SJCRH30 (cell line): ENCODE results near the gene MRPS16. TPM values are rescaled to one million over a fixed set of nuclear protein-coding genes. Genes with fewer than 3 reads are reported as not detected.

Source experiments
- DNase-seq, 2 experiments: peaks; one replicate each; pipeline ENCODE4 v3.0.0-alpha.2; 2015 to 2020
- H3K27ac ChIP-seq: fragments of 250-450 bp; sonication (Bioruptor Pico); 2 replicates; pipeline ENCODE4 v1.5.1; 2020; ENCODE audit warnings: mild to moderate bottlenecking, moderate library complexity
- H3K27me3 ChIP-seq: fragments of 250-450 bp; sonication (Bioruptor Pico); 2 replicates; pipeline ENCODE4 v1.5.1; 2020; ENCODE audit warnings: mild to moderate bottlenecking, moderate library complexity
- H3K36me3 ChIP-seq: fragments of 250-450 bp; sonication (Bioruptor Pico); 2 replicates; pipeline ENCODE4 v1.5.1; 2020; ENCODE audit warnings: mild to moderate bottlenecking, moderate library complexity
- H3K4me1 ChIP-seq: fragments of 250-450 bp; sonication (Bioruptor Pico); 2 replicates; pipeline ENCODE4 v1.5.1; 2020; ENCODE audit warnings: mild to moderate bottlenecking, moderate library complexity
- H3K4me3 ChIP-seq: fragments of 250-450 bp; sonication (Bioruptor Pico); 2 replicates; pipeline ENCODE4 v1.5.1; 2020; ENCODE audit warnings: mild to moderate bottlenecking, moderate library complexity
- H3K9me3 ChIP-seq: fragments of 250-450 bp; sonication (Bioruptor Pico); replicated peaks from 2 replicates; pipeline ENCODE4 v1.5.1; 2020; ENCODE audit warnings: mild to moderate bottlenecking, moderate library complexity
- total RNA-seq: library from RNA; depleted of rRNA; stranded (reverse); fragments of >200 nt; shearing (Covaris generic); gene quantifications from 2 replicates; pipeline ENCODE4 v1.2.3, GENCODE V29; 2014

Gene MRPS16
- total RNA-seq, 1 experiment from 2014 or later = 93.4 TPM

- no peak overlapping the region for H3K4me3 ChIP-seq
- no peak for DNase-seq
- no peaks in the 10 kb centered on the region for H3K4me1 ChIP-seq
- H3K27ac ChIP-seq = no peak overlapping the region
- no peaks in the 10 kb centered on the region; the same call in 1 of the 2 replicates for H3K9me3 ChIP-seq
- H3K36me3 ChIP-seq = no peaks in the 10 kb centered on the region; the same call in 1 of the 2 replicates
- no peaks in the 10 kb centered on the region for H3K27me3 ChIP-seq
Measured at GRCh38 chr10:73225518-73225917, 26.9 kb downstream of the MRPS16 start.

GRCh38 chr10:73220989-73221388 lies 31.5 kb downstream of the MRPS16 start:
- Histone ChIP-seq H3K36me3 (no peaks in the 10 kb centered on the region), H3K27ac (no peak overlapping the region), H3K27me3 (no peaks in the 10 kb centered on the region), H3K9me3 (peaks cover 2% of the 10 kb centered on the region; the same call in 1 of the 2 replicates), H3K4me1 (no peaks in the 10 kb centered on the region), H3K4me3 (no peak overlapping the region)
- no peak for DNase-seq

- Histone ChIP-seq H3K9me3 (0 out of 2 replicates have a peak, but pooled peaks cover 3% of the 10 kb centered on the region), H3K4me1 (no peaks in the 10 kb centered on the region), H3K27me3 (no peaks in the 10 kb centered on the region), H3K4me3 (no peak overlapping the region), H3K27ac (no peak overlapping the region), H3K36me3 (no peaks in the 10 kb centered on the region)
- DNase-seq = no peak
Measured at GRCh38 chr10:73219384-73219783, 33.1 kb downstream of the MRPS16 start.

GRCh38 chr10:73218431-73219191 lies 33.8 kb downstream of the MRPS16 start:
- no peak overlapping the region for H3K4me3 ChIP-seq
- no peaks in the 10 kb centered on the region for H3K4me1 ChIP-seq
- 0 out of 2 replicates have a peak, but pooled peaks cover 3% of the 10 kb centered on the region for H3K9me3 ChIP-seq
- no peak overlapping the region for H3K27ac ChIP-seq
- H3K36me3 ChIP-seq = no peaks in the 10 kb centered on the region
- peak in 1 of 2 experiments; percentile 51 for DNase-seq
- no peaks in the 10 kb centered on the region for H3K27me3 ChIP-seq

GRCh38 chr10:73217628-73218027 lies 34.8 kb downstream of the MRPS16 start:
- Histone ChIP-seq H3K27ac (no peak overlapping the region), H3K36me3 (no peaks in the 10 kb centered on the region), H3K27me3 (no peaks in the 10 kb centered on the region), H3K4me3 (no peak overlapping the region), H3K9me3 (0 out of 2 replicates have a peak, but pooled peaks cover 3% of the 10 kb centered on the region), H3K4me1 (no peaks in the 10 kb centered on the region)
- DNase-seq = no peak

DNA sequence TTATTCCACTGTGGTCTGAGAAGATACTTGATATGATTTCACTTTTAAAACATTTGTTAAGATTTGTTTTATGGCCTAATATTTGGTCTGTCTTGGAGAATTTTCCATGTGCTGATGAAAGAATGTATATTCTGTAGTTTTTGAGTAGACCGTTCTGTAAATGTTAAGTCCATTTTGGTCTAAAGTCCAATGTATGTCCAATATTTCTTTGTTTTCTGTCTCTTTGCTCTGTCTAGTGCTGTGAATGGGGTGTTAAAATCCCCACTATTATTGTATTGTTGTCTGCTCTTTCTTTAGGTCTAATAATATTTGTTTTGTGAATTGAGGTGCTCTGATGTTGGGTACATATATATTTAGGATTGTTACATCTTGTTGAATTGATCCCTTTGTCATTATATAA lies 36.7 kb downstream of the MRPS16 start:
- no peak overlapping the region for H3K4me3 ChIP-seq
- H3K27ac ChIP-seq = no peak overlapping the region
- DNase-seq = no peak
- no peaks in the 10 kb centered on the region for H3K27me3 ChIP-seq
- H3K4me1 ChIP-seq = no peaks in the 10 kb centered on the region
- H3K36me3 ChIP-seq = no peaks in the 10 kb centered on the region
- H3K9me3 ChIP-seq = 0 out of 2 replicates have a peak, but pooled peaks cover 3% of the 10 kb centered on the region

GRCh38 chr10:73211106-73211811 lies 41.2 kb downstream of the MRPS16 start:
- Histone ChIP-seq H3K36me3 (no peaks in the 10 kb centered on the region), H3K4me3 (no peak overlapping the region), H3K27me3 (no peaks in the 10 kb centered on the region), H3K9me3 (0 out of 2 replicates have a peak, but pooled peaks cover 3% of the 10 kb centered on the region), H3K4me1 (no peaks in the 10 kb centered on the region), H3K27ac (no peak overlapping the region)
- DNase-seq = no peak

DNA sequence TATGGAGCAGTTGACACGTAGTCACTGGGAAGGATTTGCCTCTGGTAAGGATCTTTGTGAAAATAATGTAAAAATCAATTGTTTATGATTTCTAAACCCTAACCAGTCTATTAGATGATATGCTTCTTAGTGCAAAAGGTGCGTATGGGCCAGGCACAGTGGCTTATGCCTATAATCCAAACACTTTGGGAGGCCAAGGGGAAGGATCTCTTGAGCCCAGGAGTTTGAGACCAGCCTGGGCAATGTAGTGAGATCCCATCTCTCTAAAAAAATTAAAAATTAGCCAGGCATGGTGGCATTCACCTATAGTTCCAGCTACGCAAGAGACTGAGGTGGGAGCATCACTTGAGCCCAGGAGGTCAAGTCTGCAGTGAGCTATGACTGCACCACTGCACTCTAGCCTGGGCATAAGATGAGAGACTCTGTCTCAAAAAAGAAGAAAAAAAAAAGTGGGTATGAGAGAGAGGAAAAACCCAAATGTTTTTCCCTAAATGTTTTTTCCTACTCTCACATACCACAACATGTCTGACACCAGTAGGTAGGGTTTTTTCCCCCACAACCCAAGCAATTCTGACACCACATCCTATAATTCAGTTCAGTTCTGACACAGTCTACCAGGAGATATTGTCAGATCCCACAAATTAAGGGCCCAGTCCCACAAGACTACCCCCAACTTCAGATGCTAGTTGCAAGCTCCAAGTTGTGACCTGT lies 41.9 kb downstream of the MRPS16 start:
- no peak overlapping the region for H3K27ac ChIP-seq
- H3K27me3 ChIP-seq = no peaks in the 10 kb centered on the region
- H3K9me3 ChIP-seq = no peaks in the 10 kb centered on the region
- no peak overlapping the region for H3K4me3 ChIP-seq
- H3K36me3 ChIP-seq = no peaks in the 10 kb centered on the region
- DNase-seq = no peak
- H3K4me1 ChIP-seq = no peaks in the 10 kb centered on the region

GRCh38 chr10:73209705-73210104 lies 42.7 kb downstream of the MRPS16 start:
- no peak overlapping the region for H3K4me3 ChIP-seq
- no peaks in the 10 kb centered on the region for H3K4me1 ChIP-seq
- H3K27me3 ChIP-seq = no peaks in the 10 kb centered on the region
- no peak overlapping the region for H3K27ac ChIP-seq
- 0 out of 2 replicates have a peak, but pooled peaks cover 3% of the 10 kb centered on the region for H3K9me3 ChIP-seq
- DNase-seq = no peak
- H3K36me3 ChIP-seq = no peaks in the 10 kb centered on the region

- no peak overlapping the region for H3K27ac ChIP-seq
- no peak for DNase-seq
- no peaks in the 10 kb centered on the region for H3K4me1 ChIP-seq
- no peaks in the 10 kb centered on the region for H3K36me3 ChIP-seq
- H3K9me3 ChIP-seq = 0 out of 2 replicates have a peak, but pooled peaks cover 3% of the 10 kb centered on the region
- no peaks in the 10 kb centered on the region for H3K27me3 ChIP-seq
- H3K4me3 ChIP-seq = no peak overlapping the region
Measured at GRCh38 chr10:73207883-73208282, 44.6 kb downstream of the MRPS16 start.

DNA sequence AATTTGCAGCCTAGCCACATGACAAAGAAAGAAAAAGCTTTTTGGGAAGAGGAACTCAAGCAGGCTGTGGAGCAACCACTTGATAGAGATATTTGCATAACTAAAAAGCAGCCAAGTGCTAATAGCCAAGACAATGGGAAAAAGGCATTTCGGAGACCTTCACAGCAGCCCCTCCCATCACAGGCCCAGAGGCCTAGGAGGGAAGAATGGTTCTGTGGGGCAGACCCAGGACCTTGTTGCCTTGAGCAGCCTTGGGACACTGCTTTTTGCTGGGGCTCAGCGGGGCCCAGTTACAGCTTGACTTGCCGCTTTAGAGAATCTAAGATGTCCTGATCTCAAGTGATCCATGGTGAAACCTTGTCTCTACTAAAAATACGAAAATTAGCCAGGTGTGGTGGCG lies 46.1 kb downstream of the MRPS16 start:
- Histone ChIP-seq H3K27ac (no peak overlapping the region), H3K27me3 (no peaks in the 10 kb centered on the region), H3K4me3 (no peak overlapping the region), H3K4me1 (no peaks in the 10 kb centered on the region), H3K36me3 (no peaks in the 10 kb centered on the region), H3K9me3 (0 out of 2 replicates have a peak, but pooled peaks cover 3% of the 10 kb centered on the region)
- DNase-seq = no peak

- H3K36me3 ChIP-seq = no peaks in the 10 kb centered on the region
Measured at GRCh38 chr10:73205890-73206289, 46.6 kb downstream of the MRPS16 start.

GRCh38 chr10:73205081-73205480 lies 47.4 kb downstream of the MRPS16 start:
- H3K4me1 ChIP-seq = no peaks in the 10 kb centered on the region
- H3K27ac ChIP-seq = no peak overlapping the region
- no peak overlapping the region for H3K4me3 ChIP-seq
- 0 out of 2 replicates have a peak, but pooled peaks cover 3% of the 10 kb centered on the region for H3K9me3 ChIP-seq
- no peaks in the 10 kb centered on the region for H3K27me3 ChIP-seq
- no peak for DNase-seq
- H3K36me3 ChIP-seq = no peaks in the 10 kb centered on the region

More at GRCh38 chr10:73205890-73206289, 46.6 kb downstream of the MRPS16 start:
- Histone ChIP-seq H3K27ac (no peak overlapping the region), H3K27me3 (no peaks in the 10 kb centered on the region), H3K9me3 (0 out of 2 replicates have a peak, but pooled peaks cover 3% of the 10 kb centered on the region), H3K4me1 (no peaks in the 10 kb centered on the region), H3K4me3 (no peak overlapping the region)
- no peak for DNase-seq
